ENCODE results near the gene LONRF3.
"Not testable (repeated sequence)": the region's sequence is repeated elsewhere in the genome, so short reads cannot be mapped to it uniquely, and the experiment has no call there.

LONRF3 gene

GRCh38 chrX:118989886-118990285, 15.5 kb downstream of the LONRF3 start:
- no peak for DNase-seq

- no peak for DNase-seq
Observed at GRCh38 chrX:118990512-118991227, 16.3 kb downstream of the LONRF3 start.

DNA sequence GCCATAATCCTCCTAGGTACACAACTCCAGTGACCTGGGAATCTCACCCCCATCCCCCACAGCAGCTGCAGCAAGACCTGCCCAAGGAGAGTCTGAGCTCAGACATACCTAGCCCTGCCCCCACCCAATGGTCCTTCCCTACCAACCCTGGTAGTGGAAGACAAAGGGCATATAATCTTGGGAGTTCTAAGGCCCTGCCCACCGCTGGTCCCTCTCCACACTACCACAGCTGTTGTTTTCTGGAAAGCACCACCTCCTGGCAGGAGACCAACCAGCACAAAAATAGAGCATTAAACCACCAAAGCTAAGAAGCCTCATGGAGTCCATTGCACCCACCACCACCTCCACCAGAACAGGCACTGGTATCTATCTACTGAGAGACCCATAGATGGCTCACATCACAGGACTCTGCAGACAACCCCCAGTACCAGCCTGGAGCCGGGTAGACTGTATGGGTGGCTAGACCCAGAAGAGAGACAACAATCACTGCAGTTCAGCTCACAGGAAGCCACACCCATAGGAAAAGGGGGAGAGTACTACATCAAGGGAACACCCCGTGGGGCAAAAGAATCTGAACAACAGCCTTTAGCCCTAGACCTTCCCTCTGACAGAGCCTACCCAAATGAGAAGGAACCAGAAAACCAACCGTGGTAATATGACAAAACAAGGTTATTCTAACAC, 18.2 kb downstream of the LONRF3 start:
- DNase-seq = not testable (repeated sequence)

DNA sequence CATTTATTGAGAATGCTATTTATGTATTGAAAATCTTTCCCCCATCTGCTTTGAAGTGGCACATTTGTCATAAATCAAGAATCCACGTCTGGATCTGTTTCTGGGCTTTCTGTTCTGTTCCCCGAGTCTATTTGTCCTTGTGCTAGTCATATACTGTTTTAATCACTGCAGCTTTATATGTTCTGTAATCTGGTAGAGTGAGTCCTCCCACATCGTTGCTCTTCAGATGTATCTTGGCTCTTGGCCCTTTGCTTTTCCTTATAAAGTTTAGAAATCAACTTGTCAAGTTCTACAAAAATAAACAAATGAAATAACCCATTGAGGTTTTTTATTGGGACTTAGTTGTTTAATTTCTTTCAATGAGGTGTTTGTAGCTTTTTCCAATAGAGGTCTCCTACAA, 29.0 kb downstream of the LONRF3 start:
- DNase-seq = no peak

DNA sequence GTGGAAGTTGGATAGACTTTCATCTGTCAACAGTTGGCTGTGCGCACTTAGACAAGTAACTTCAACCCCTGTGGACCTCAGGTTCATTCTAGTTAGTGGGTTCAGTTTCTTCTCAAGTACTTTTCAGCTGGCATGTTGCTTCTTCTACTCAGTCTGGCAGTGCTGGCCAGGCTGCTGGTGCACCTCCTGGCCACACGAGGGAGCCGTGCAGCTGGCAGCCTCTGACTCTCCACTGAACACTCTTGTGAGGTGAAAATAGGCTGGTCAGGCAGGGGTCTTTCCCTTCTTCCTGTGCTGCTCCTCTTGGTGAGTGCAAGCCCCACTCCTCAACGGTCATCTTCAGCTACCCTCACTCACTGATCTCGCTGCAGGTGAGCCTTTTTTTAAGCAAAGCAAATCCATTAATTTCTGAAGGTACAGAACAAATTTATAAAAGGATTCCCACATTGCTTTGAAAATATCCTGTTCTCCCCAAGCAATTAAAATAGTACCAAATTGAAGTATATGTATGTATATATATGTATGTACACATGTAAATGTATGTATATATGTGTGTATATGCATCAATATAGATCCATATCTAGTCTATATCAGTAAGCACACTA, 30.6 kb downstream of the LONRF3 start:
- DNase-seq = peak; percentile 2

- no peak for DNase-seq
Observed at GRCh38 chrX:119007189-119007770, 32.9 kb downstream of the LONRF3 start.

- DNase-seq = peak; percentile 0
Observed at GRCh38 chrX:119008110-119008744, 33.8 kb downstream of the LONRF3 start.

DNA sequence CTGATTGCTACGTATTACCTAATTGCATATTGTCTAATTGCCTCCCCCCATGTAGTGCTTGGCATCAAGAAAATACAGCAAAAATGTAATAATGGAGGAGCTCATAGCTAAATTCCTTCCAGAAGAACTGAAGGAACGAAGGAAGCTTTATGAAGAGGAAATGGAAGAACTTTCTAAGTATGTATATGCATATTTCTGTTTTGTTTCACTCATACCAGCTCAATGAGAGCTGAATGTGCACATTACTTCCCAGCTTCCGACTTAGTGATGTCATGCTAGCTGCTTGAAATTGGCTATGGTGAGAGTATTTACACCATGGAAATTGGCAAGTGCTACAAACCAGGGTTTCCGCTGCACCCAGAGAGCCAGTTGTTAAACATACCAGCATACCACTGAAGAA, 34.7 kb downstream of the LONRF3 start:
- DNase-seq = no peak

DNA sequence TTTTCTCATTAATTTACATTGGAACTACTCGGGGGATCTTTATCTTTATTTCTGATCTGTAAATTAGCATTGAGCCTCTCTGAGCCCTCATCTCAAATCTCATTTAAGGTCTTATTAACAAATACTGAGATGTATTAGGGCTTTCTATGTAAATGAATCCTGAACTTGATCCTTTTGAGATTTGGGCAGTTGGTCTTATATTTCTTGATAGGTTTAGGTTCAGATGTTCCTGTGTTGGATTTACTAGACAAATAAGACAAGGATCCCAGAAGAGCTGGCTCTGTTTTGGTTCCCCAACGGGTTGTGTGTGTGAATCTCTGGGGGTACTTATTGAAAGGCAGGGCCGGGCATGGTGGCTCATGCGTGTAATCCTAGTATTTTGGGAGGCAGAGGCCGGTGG, 36.1 kb downstream of the LONRF3 start:
- no peak for DNase-seq

DNA sequence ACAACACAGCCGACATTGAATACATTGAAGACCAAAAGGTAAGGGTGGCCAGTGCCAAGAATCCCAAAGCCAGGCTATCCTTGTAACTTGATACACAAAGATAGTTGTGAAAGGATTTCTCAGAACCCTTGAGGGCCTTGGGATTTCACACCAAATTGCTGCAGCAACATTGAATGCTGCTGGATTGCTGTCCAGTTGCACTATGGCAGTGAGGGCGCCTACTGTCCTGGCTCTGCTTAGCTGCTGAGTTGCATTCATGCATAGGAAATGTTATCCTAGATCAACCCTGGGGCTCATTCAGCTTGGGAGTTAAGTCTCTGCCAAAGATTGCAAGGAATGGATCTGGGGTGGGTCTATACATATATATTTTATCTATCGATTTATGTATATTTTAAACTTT, 38.7 kb downstream of the LONRF3 start:
- no peak for DNase-seq

GRCh38 chrX:119015407-119016237, 41.2 kb downstream of the LONRF3 start:
- DNase-seq = peak; percentile 33

DNA sequence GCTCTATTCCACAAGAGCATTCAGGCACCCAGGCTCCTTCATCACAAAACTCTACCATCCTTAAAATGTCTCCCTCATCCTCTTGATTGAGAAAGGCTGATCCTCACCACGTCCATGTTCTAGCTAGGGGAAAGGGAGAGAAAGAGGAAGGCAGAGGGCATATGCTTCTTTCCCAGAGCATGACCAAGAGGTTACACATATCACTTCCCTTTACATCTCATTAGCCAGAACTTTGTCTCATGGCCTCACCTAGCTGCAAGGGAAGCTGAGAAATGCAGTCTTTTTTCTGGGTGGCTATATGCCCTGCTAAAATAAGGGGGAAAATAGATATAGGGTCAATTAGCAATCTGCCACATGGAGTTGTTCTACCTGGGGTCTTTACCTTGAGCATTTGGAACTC, 42.7 kb downstream of the LONRF3 start:
- DNase-seq = no peak

GRCh38 chrX:119025900-119026299, 51.5 kb downstream of the LONRF3 start:
- DNase-seq = no peak

- not testable (repeated sequence) for DNase-seq
Observed at GRCh38 chrX:119026344-119026743, 51.9 kb downstream of the LONRF3 start.

DNA sequence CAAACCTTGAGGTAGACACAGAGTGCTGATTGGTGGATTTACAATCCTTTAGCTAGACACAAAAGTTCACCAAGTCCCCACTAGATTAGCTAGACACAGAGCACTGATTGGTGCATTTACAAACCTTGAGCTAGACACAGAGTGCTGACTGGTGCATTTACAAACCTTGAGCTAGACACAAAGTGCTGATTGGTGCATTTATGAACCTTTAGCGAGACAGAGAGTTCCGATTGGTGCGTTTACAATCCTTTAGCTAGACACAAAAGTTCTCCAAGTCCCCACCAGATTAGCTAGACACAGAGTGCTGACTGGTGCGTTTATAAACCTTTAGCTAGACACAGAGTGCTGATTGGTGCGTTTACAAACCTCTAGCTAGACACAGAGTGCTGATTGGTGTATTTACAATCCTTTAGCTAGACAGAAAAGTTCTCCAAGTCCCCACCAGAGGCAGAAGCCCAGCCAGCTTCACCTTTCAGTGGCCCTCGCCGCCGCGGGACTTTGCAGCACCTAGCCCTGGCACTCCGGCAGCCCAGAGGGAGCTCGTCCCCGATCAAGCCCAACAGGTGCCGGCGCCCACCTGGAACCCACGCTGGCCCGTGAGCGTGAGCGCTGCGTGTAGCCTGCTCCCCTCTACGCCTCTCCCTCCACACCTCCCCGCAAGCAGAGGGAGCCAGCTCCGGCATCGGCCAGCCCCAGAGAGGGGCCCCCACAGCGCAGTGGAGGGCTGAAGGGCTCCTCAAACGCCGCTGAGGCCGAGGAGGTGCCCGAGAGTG, 53.7 kb downstream of the LONRF3 start:
- not testable (repeated sequence) for DNase-seq

GRCh38 chrX:119028733-119029330, 54.4 kb downstream of the LONRF3 start:
- DNase-seq = no peak

- DNase-seq = not testable (repeated sequence)
Observed at GRCh38 chrX:119029656-119030055, 55.2 kb downstream of the LONRF3 start.

GRCh38 chrX:119030990-119031389, 56.6 kb downstream of the LONRF3 start:
- DNase-seq = no peak

GRCh38 chrX:119036107-119037029, 62.0 kb downstream of the LONRF3 start:
- DNase-seq = no peak

DNA sequence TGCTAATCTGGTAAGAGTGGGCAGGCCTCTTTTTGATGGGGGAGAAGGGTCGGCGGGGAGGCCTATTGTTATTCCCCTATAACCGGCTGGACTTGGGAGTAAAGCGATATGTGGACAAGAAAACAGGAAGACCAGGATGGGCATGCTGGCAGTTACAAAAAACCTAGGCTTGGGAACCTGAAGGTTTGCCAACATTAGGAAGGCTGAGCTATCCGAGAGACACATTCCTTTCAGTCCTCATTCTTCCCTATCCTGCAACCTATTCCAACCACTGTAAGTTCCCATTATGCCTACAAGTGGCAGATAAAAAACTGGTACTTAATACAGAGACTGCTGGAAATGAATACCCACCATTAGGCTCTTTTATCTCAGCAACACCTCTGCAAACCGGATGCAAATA, 66.0 kb downstream of the LONRF3 start:
- DNase-seq = no peak

Measured in kidney glomerular epithelial cell (primary cell).